Embryonic facial prominence (tissue), 1 donor: ENCODE data around the gene FAM78B.

Source experiments
- DNase-seq: peaks from one replicate; pipeline ENCODE4 v3.0.0-alpha.2; 2016; ENCODE audit errors: extremely low spot score

The FAM78B gene

GRCh38 chr1:166164995-166165660 lies 1.7 kb downstream of the FAM78B start:
- no peak for DNase-seq

- DNase-seq = no peak
Measured at GRCh38 chr1:166164646-166164994, 2.2 kb downstream of the FAM78B start.

DNA sequence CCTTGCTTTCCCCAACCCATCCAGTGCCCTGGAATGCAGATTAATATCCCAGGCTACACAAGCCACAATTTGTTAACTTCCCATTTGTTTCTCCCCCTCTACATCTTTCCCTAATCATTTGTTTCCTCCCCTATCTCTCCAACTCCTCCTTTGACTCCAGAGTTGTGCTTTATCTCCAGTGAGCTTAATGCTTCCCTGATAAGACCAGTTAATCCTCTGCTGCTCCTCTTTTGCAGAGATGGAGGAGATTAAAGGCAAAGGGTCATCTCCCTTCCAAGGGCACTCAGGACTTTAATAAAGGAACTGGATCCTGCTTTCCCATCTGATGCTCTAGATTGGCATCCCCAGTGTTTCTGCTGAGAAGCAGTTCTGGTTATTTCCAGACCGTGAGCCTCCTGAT lies 7.1 kb downstream of the FAM78B start:
- DNase-seq = no peak

- DNase-seq = no peak
Measured at GRCh38 chr1:166156674-166157073, 10.1 kb downstream of the FAM78B start.

GRCh38 chr1:166155108-166155507 lies 11.7 kb downstream of the FAM78B start:
- DNase-seq = no peak

DNA sequence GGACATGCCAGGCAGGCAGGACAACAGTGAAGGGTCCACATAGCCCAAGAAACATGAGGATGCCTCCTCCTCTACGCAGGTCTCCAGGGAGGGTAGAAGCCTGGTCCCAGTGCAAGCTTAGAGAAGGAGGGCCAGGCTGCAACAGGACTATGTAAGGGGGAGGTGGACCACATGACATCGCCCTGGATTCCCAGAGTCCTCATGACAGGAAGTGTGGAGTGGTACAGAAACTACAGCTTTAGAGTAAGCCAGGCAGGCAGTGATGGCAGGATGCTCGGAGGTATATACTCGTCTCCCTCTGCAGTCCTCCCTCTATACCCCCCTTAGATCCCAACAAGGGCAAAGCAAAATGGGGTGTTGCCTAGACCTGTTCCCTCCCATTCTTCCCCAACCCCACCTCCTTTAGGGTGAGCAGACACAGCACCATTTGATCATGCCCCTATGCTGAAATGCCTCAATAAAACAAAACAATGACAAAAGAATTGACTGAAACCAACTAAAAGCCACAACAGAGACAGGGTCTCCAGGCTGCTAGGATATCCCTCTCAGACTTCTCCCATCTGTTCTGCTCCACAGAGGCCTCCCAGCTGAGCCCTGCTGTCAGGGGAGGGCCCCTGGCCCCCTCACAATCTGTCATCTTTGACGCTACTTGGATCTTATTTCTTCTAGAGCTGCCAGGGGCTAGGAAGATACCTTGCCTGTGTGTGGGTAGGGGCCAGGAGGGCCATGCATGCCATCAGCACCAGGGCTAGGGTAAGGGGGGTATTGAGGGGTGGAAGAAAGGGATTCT lies 13.1 kb downstream of the FAM78B start:
- no peak for DNase-seq

DNA sequence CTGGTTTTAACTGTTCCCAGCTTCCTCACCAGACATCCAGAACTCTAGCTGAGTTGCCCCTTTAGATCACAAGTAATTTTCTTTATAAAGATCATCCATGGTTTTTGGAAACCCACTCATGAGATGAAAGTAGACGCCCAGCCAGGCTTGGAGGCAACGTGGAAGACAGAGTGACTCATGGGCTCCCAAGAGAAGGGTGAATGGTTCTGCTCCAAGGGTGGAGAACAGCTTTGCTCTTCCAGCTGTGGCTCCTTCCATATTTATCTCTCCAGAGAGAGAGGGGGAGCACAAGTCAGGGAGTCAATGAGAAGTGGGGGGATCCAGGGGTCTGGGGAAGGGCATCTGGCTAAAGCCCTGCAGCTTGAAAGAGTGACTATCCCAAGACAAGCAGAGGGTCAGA lies 13.8 kb downstream of the FAM78B start:
- DNase-seq = no peak

GRCh38 chr1:166151804-166152203 lies 15.0 kb downstream of the FAM78B start:
- DNase-seq = no peak

DNA sequence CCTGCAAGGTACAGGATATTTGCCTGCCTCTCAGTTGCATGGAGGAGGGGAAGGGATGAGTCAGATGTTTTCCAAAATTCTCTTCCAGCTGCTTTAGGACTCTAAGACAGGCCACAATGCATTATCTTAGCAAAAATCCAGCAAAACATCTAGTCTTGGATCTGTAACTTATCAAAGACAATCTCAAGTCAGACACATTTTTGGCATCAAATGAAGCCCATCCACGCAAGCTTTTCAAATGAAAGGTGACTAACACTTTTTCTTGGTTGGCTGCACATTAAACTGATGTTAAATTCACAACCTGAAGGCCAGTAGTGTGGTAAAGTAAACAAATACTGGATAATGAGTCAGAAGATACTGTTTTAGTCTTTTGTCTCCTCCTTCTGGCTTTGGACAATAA lies 21.3 kb downstream of the FAM78B start:
- no peak for DNase-seq

- no peak for DNase-seq
Measured at GRCh38 chr1:166141969-166142368, 24.8 kb downstream of the FAM78B start.

DNA sequence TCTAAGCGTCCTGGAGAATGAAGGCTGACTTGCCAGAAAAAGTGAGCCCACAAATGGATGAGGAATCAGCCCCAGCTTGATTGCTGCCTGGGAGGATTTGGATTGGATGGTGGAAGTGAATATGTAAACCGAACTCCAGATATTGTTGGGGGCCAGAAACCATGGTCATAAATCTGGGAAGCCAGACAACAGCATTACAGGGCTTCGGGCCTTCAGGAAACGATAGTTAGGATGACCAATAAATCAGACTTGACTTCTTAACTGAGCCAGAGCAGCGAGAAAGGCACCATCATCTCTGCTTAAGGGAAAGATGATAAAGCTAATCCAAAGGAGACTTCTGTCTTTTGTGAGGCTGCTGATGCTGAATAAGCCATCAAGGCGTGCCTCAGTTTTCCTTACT lies 26.6 kb downstream of the FAM78B start:
- no peak for DNase-seq

GRCh38 chr1:166139735-166140134 lies 27.1 kb downstream of the FAM78B start:
- DNase-seq = no peak

DNA sequence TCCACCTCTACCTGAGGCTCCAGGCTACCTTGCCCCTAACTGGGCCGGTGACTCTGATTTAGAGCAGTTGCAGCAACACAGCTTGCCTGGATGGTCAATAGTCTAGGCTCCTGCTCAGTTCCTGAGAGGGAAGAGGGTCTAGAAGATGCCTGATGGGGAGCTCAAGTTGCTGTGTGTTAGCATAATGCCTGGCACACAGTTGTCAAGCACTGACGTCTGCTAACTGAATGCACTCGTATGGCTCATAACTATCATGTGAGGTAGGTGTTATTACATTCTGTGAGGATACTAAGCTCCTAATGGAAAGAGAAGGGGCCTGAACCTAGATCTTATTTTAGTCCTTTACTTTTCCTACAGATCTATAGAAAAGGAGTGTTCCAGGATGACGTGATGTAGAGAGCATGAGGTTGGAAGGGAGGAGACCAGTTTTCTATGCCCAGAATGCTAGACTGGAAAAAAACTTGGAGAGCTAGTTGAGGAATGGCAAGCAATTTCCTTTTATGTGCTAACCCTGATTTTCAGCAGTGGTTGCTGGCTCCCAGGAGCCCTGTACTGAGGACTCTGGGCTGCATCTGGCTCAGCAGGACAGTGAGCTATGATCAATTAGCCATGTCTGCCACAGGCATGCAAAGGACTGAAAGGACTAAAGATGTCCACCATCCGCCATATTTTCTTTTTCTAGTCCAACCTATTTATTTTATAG lies 30.0 kb downstream of the FAM78B start:
- DNase-seq = no peak

DNA sequence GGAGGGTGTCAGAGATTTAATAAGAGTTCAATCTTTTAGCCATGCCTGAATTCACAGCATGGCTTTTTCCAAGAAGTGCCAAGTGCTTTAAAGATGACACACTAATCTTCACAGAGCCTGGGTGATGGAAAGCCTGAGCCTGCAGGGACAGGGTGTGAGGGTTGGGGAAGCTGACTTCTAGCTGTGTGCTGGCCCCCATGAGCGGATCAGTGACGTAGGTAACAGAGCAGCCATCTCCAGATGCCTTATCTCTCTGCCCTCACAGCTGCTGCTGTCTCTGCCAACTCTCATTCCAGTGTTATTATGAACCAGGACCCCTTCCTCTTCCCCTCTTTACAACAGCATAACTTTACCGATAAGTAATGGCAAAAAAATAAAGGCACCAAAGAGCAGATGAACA lies 30.6 kb downstream of the FAM78B start:
- no peak for DNase-seq

GRCh38 chr1:166133857-166134256 lies 32.9 kb downstream of the FAM78B start:
- no peak for DNase-seq

GRCh38 chr1:166133276-166133841 lies 33.4 kb downstream of the FAM78B start:
- DNase-seq = no peak

GRCh38 chr1:166132496-166132895 lies 34.3 kb downstream of the FAM78B start:
- no peak for DNase-seq

GRCh38 chr1:166129006-166129405 lies 37.8 kb downstream of the FAM78B start:
- DNase-seq = no peak

- DNase-seq = no peak
Measured at GRCh38 chr1:166128195-166128594, 38.6 kb downstream of the FAM78B start.

GRCh38 chr1:166127003-166127402 lies 39.8 kb downstream of the FAM78B start:
- DNase-seq = no peak

DNA sequence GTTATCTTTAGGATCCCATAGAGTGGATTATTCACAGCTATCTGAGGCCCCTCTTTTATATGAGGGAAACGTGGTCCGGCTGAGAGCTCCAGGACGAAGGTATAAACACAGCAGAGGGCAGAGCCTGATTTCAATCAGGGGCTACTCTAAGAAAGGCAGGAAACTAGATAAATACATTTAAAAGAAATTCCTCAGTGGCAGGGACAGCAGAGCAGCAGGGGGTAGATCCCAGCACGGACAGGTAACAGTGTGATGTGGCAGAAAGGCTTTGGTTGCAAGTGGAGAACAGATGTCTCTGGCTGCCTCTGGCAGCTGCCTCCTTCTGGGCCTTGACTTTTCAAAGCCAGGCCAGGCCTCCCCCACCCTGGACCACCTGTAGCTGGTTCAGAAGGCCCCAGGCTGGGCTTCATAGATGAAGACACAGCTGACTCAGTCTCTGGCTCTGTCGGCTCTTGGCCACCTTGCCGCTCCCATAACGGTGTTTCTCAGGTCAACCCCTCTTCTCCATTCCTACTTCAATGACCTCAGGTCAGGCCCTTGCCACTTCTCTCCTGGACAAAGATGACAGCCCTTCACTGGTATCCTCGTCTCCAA lies 43.8 kb downstream of the FAM78B start:
- no peak for DNase-seq

DNA sequence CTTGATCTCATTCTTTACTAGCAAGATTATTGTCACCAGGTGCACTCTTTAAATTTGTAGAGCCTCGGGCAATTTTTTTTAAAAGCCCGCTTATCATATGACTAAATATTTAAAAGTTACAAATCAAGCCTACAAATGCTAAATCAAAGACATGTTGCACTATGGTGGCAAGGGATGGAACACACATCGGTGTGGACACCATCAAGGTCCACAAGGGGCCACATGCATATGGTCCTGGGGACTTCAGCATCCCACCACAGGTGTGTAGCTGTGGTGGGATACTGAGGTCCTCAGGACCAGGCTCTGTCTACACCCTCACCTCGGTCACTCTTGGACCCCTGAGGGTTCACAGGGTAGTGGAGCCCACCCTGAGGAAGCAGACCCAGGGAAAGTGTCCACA lies 45.8 kb downstream of the FAM78B start:
- no peak for DNase-seq
